ENCODE results near the gene LRRFIP1.

GRCh38 chr2:237735798-237736197 lies 108.4 kb downstream of the LRRFIP1 start:
- TF ChIP-seq CTCF (IDR thresholded peaks at IDR 0.05; ENCODE audit: poor library complexity, severe bottlenecking) (no peak), TAF1 (IDR thresholded peaks at IDR 0.05; ENCODE audit: low read depth) (no peak), EP300 (conservative IDR thresholded peaks at IDR 0.05; ENCODE audit: poor library complexity, severe bottlenecking) (no peak), POLR2AphosphoS5 (IDR thresholded peaks at IDR 0.05) (no peak), RAD21 (conservative IDR thresholded peaks at IDR 0.05) (no peak), SMC3 (conservative IDR thresholded peaks at IDR 0.05; ENCODE audit: poor library complexity) (no peak), EZH2 (IDR thresholded peaks at IDR 0.05; ENCODE audit: borderline replicate concordance, insufficient read depth, low read length, poor library complexity, severe bottlenecking) (no peak)
